Activated naive CD8-positive, alpha-beta T cell treated with anti-CD3 and anti-CD28 coated beads, Interleukin-2, amount 50 U/mL, for 24 hours (primary cell): ENCODE measurements around the gene UTS2R.
"Not testable (repeated sequence)": the region's sequence is repeated elsewhere in the genome, so short reads cannot be mapped to it uniquely, and the experiment has no call there.

Source experiments
- ATAC-seq: fragments of 150-1000 bp; cut with Tn5 transposase; one replicate; pipeline ENCODE4 v1.10.0; 2021
- DNase-seq: peaks from one replicate; pipeline ENCODE4 v3.0.0; 2021
- H3K27ac Mint-ChIP-seq: one replicate; pipeline ENCODE4 v1.8.0; 2021; ENCODE audit warnings: mild to moderate bottlenecking, mixed read lengths
- H3K27me3 Mint-ChIP-seq: one replicate; pipeline ENCODE4 v1.8.0; 2021; ENCODE audit warnings: mixed read lengths
- H3K36me3 Mint-ChIP-seq: one replicate; pipeline ENCODE4 v1.8.0; 2021; ENCODE audit warnings: low read depth, mixed read lengths
- H3K4me1 Mint-ChIP-seq: one replicate; pipeline ENCODE4 v1.8.0; 2021; ENCODE audit warnings: mixed read lengths
- H3K4me3 Mint-ChIP-seq: one replicate; pipeline ENCODE4 v1.8.0; 2021; ENCODE audit warnings: mild to moderate bottlenecking, moderate library complexity, mixed read lengths
- H3K9me3 Mint-ChIP-seq: one replicate; pipeline ENCODE4 v1.8.0; 2021; ENCODE audit warnings: mixed read lengths

UTS2R gene

DNA sequence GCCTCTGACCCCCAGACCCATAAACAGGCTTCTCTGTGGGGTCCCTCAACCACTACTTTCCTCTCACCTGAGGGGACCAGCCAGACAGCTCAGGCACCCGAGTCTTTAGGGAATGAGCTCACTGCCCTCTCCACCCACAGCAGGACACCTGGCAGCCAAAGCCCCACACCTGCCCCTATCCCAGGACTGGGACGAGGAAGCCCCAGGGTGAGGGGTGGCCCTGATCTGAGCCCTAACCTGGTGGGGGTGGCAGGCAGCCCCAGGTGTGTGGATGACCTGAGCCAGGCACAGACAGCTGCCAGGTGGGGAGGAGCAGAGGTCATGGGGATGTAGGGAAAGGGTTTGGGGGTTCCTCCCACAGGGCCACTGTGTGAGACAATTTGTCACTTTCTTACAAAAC lies 14.2 kb upstream of the UTS2R start:
- no peak for DNase-seq
- H3K9me3 Mint-ChIP-seq: peaks cover 6% of the 10 kb centered on the region
- no peaks in the 10 kb centered on the region for H3K36me3 Mint-ChIP-seq
- peaks cover 22% of the 10 kb centered on the region for H3K27me3 Mint-ChIP-seq
- H3K4me1 Mint-ChIP-seq: peaks cover 7% of the 10 kb centered on the region
- no peak overlapping the region for H3K27ac Mint-ChIP-seq
- no peak overlapping the region for H3K4me3 Mint-ChIP-seq
- no peak for ATAC-seq

DNA sequence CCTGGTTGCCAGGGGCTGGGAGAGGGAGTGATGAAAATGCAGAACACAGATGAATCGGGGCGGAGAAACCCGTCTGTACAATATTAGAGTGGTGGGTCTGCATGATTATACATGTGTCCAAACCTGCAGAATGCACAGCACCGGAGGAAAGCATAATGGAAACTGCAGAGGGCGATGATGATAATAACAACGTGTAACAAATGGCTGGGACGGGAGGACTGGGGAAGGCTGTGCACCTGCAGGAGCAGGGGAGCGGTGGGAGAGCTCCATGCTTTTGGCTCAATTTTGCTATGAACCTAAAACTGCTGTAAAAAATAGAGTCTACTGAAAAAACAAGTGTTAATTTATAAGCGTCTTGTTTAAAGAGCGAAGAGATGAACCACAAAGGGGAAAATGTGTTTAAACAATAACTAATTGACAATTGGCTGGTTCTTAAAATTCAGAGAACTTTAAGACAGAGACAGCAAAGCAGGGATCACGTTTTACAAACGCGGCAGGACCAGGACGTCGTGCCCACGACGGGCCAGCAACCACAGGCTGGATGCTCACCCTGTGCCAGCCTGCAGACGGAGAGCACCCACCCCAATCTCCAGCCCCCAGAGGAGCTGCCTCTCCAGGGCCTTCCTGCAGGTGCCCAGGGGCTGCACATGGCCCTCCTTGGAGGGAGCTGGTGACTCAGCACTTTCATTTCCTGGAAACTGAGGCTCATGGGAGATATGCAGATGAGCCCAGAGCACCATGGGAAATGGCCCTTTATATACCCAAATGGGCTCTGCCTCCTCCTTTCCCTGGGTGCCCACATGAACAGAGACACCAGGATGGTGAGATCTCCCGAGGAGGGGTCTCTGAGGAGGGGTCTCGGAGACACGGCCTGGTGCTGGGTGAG lies 12.9 kb upstream of the UTS2R start, which contains the start of gene TEX19:
TEX19 (plus strand) TSS at position 783 of the 886 bp plus-strand sequence. CDS start 2,904 bp downstream, outside the sequence.
- Mint-ChIP-seq H3K27me3 (peaks cover 22% of the 10 kb centered on the region), H3K27ac (peak within 1 kb of the TSS; percentile 47), H3K9me3 (peaks cover 6% of the 10 kb centered on the region), H3K4me3 (no peak within 1 kb of the TSS), H3K4me1 (peaks cover 7% of the 10 kb centered on the region), H3K36me3 (no peaks in the 10 kb centered on the region)
- ATAC-seq (peak; percentile 20), DNase-seq (no peak)

DNA sequence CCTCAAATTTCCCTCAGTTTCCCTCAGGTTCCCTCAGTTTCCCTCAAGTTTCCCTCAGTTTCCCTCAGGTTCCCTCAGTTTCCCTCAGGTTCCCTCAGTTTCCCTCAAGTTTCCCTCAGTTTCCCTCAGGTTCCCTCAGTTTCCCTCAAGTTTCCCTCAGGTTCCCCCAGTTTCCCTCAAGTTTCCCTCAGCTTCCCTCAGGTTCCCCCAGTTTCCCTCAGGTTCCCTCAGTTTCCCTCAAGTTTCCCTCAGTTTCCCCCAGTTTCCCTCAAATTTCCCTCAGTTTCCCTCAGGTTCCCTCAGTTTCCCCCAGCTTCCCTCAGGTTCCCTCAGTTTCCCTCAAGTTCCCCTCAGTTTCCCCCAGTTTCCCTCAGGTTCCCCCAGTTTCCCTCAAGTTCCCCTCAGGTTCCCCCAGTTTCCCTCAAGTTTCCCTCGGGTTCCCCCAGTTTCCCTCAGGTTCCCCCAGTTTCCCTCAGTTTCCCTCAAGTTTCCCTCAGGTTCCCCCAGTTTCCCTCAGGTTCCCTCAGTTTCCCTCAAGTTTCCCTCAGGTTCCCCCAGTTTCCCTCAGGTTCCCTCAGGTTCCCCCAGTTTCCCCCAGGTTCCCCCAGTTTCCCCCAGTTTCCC lies 12.0 kb upstream of the UTS2R start:
- ATAC-seq, H3K4me1 Mint-ChIP-seq, H3K9me3 Mint-ChIP-seq, H3K36me3 Mint-ChIP-seq, H3K27ac Mint-ChIP-seq, H3K4me3 Mint-ChIP-seq, DNase-seq: not testable (repeated sequence)
- peaks cover 22% of the 10 kb centered on the region for H3K27me3 Mint-ChIP-seq

DNA sequence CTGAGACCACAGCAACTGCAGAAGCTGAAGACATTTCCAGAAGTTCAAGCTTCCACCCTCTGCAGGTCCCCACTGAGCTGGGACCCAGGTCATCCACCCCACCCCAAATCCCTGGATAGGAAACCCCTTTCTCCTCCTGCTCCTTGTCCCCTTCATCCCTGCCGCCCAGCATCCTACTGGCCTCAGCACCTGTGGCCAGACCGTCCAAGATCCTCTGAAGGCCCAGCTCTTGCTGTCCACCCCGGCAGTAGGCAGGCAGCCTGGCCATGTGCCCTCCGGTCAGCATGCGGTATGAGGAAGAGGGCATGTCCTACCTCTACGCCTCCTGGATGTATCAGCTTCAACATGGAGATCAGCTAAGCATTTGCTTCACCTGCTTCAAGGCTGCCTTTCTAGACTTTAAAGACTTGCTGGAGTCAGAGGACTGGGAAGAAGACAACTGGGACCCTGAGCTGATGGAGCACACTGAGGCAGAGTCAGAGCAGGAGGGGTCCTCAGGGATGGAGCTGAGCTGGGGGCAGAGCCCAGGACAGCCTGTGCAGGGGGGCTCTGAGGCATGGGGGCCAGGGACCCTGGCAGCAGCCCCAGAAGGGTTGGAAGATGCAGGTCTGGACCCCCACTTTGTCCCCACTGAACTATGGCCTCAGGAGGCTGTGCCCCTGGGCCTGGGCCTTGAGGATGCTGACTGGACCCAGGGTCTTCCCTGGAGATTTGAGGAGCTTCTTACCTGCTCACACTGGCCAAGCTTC lies 9.5 kb upstream of the UTS2R start:
- Mint-ChIP-seq H3K4me1 (peaks cover 10% of the 10 kb centered on the region), H3K9me3 (peaks cover 6% of the 10 kb centered on the region), H3K36me3 (no peaks in the 10 kb centered on the region), H3K27ac (no peak overlapping the region), H3K27me3 (peaks cover 12% of the 10 kb centered on the region), H3K4me3 (no peak overlapping the region)
- DNase-seq (no peak), ATAC-seq (no peak)

DNA sequence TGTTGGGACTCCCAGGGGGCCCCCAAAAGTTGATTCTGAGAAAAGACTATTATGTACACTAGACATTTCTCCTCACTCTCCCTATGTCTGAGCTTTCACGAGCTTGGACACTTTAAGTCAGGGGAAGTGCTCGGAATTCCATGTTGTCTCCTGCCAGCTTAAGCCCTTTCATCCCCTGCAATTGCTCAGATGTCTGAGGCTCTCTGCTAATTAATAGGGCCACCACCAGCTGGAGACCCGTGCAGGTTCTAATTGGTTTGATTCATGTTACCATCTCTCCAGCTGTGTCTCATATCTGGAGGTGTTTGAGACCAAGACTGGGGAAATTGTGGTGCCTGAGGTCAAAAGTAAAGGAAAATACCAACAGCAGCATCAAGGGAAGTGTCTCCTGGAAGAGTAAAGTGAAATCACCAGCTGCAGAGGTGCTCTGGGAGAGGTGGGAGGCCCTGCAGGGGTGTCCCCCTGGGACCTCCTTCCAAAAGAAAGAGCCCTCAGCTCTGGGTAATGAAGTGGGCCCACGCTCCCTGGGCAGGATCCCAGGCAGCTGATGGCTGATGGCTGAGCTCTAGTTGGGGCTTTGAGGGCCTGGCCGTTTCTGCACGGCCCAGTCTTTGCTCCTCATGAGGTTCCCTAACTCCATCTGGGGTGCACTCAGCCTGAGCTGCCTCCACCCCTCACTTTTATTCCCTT lies 5.8 kb upstream of the UTS2R start:
- ATAC-seq (no peak), DNase-seq (no peak)
- peaks cover 16% of the 10 kb centered on the region for H3K27me3 Mint-ChIP-seq
- H3K4me3 Mint-ChIP-seq: no peak overlapping the region
- peaks cover 7% of the 10 kb centered on the region for H3K4me1 Mint-ChIP-seq
- no peaks in the 10 kb centered on the region for H3K36me3 Mint-ChIP-seq
- H3K9me3 Mint-ChIP-seq: no peaks in the 10 kb centered on the region
- H3K27ac Mint-ChIP-seq: no peak overlapping the region

DNA sequence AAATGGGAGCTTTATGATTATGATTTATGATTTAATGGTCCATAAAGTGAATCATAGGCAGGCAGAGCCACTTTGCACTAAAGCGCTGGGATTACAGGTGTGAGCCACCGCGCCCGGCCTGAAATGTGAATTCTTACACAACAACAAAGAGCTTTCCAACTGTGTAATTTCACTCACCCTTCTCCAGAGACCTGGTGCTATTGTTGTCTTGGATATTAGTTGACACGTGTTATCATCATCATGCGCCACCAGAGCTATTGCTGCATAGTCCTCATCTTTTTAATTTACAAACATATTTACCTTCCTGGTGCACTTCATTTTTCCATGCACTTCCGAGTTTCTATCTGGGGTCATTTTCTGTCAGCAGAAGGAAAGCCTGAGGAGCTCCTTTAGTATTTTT lies 4.8 kb upstream of the UTS2R start:
- no peak overlapping the region for H3K27ac Mint-ChIP-seq
- H3K4me1 Mint-ChIP-seq: peaks cover 12% of the 10 kb centered on the region
- H3K4me3 Mint-ChIP-seq: no peak overlapping the region
- no peaks in the 10 kb centered on the region for H3K36me3 Mint-ChIP-seq
- H3K27me3 Mint-ChIP-seq: peaks cover 22% of the 10 kb centered on the region
- H3K9me3 Mint-ChIP-seq: no peaks in the 10 kb centered on the region
- no peak for DNase-seq
- no peak for ATAC-seq

DNA sequence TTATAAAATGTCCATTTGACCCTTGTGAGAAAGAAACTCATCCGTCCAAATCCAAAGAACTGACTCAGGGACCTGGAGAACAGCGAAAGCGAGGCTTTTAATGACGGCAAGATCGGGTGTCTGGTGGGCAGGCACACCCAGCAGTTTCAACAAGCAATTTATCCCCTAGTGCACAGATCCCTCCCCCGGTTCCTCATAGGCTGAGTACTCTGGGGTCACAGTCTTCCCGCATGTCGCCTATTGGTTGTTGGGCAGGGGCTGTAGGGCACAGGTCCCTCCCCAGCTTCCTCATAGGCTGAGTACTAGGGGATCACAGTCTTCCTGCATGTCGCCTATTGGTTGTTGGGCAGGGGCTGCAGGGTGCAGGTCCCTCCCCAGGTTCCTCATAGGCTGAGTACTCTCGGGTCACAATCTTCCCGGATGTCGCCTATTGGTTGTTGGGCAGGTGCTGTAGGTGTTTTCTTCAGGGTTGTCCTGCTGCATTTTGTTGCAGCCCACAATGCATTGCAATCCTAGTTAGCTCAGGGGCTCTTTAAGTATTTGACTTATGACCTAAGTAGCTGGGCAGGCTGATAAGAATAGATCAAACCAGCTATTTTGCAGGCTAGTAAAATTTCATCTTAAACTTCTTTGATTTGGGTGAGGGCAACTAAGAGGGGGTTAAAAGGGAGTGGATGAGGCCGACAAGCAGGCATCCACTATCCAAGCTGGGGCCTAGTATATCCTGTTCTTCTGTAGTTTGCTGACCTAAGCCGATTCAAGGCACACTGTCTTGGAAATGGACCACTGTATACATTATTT lies 3.6 kb upstream of the UTS2R start:
- DNase-seq (no peak), ATAC-seq (peak; percentile 53)
- H3K27ac Mint-ChIP-seq: no peak overlapping the region
- H3K36me3 Mint-ChIP-seq: no peaks in the 10 kb centered on the region
- H3K27me3 Mint-ChIP-seq: peaks cover 27% of the 10 kb centered on the region
- no peaks in the 10 kb centered on the region for H3K9me3 Mint-ChIP-seq
- H3K4me1 Mint-ChIP-seq: peaks cover 18% of the 10 kb centered on the region
- H3K4me3 Mint-ChIP-seq: no peak overlapping the region

DNA sequence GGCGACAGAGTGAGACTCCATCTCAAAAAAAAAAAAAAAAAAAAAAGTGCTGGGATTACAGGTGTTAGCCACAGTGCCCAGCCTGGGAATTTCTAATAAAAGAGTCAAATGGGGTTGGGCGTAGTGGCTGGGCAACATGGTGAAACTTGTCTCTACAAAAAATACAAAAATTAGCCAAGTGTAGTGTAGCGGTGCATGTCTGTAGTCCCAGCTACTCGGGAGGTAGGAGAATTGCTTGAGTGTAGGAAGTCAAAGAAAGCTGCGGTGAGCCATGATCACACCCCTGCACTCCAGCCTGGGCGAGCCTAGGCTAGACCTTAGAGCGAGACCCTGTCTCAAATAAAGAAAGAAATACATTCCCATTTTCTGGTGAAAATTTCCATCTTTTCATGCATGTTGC lies 2.4 kb upstream of the UTS2R start:
- Mint-ChIP-seq H3K4me1 (peaks cover 21% of the 10 kb centered on the region), H3K4me3 (no peak overlapping the region), H3K9me3 (no peaks in the 10 kb centered on the region), H3K36me3 (no peaks in the 10 kb centered on the region), H3K27ac (no peak overlapping the region), H3K27me3 (peaks cover 35% of the 10 kb centered on the region)
- DNase-seq (no peak), ATAC-seq (no peak)

DNA sequence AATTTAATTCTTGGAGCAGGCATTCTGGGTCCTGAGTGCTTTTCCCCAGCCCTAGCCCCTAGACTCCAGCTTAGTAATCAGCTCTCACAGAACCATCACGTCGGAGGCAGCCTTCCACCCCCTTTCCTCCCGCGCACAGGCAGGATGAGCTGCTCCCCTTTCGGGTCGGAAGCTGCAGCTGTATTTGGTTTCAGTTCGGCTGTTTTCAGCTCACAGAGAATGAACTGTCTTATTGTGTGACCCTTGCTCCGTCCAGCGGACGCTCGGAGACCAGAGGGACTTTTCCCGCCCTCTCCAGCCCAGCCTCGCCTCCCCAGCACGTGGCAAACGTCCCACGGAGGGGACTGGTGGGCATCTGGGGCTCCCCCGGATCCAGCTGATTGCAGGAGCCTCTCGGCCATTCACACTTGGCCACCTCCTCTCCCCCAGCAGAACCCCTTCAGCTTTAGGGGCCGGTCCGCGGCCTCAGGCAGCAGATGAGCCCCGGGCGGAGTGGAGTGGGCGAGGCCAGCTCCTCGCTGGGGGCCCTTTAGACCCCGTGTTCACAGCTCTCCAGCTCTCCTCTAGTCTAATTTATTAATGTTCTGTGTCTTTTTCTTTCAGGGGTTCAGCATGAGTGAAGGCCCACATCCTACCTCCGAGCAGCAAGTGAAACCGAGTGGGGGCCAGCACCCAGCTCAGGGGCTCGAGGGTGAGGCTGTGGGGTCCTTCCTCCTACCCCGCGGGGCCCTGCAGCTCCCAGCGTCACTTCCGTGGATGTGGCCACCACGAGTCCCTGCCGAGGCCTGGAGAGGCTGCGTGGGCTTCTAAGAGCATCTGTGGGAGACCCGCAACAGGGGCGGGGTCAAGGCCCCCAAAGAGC lies 863 bp upstream of the UTS2R start:
- H3K27me3 Mint-ChIP-seq: peaks cover 38% of the 10 kb centered on the region
- H3K9me3 Mint-ChIP-seq: no peaks in the 10 kb centered on the region
- no peaks in the 10 kb centered on the region for H3K36me3 Mint-ChIP-seq
- DNase-seq: no peak
- no peak for ATAC-seq
- peak overlapping the region; percentile 42 for H3K4me3 Mint-ChIP-seq
- no peak overlapping the region for H3K27ac Mint-ChIP-seq
- peaks cover 19% of the 10 kb centered on the region for H3K4me1 Mint-ChIP-seq

DNA sequence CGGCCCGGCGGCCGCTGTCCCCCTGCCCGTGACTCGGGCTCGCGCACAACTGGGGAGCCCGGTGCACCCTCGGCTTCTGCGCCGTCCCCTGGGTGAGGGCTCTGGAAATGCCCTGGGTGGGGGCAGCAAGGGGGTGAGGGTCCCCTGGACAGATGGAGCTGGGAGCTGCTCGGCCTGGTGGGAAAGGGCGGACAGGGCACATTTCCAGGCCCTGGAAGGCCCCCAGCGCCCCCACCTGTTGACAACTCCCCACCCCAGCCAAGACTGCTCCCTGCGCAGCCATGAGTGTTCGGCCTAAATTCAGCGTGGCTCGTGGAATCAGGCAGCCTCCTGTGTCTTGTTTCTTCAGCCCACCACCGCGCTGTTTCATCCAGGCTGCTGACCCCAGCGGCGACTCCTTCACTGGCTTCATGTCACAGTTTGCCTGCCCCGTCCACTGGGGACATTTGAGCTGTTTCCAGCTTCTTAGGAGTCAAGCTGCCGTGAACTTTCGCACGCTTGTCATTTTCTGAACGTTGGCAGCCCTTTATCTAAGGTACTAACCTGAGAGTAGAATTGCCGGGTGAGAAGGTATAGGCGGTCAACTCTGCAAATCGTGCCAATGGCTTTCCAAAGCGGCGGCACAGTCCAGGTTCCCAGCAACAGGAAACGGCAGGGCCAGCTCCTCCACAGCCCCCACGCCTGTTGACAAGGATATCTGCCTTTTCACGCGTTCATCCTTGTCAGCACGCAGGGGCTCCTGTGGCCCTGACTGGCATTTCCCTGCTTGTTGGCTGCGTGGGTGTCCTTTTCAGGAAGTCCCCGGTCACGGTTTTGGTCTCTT lies 895 bp downstream of the UTS2R start:
- DNase-seq (no peak), ATAC-seq (no peak)
- Mint-ChIP-seq H3K27me3 (peaks cover 48% of the 10 kb centered on the region), H3K36me3 (no peaks in the 10 kb centered on the region), H3K4me3 (no peak overlapping the region), H3K27ac (no peak overlapping the region), H3K9me3 (no peaks in the 10 kb centered on the region), H3K4me1 (peaks cover 18% of the 10 kb centered on the region)

DNA sequence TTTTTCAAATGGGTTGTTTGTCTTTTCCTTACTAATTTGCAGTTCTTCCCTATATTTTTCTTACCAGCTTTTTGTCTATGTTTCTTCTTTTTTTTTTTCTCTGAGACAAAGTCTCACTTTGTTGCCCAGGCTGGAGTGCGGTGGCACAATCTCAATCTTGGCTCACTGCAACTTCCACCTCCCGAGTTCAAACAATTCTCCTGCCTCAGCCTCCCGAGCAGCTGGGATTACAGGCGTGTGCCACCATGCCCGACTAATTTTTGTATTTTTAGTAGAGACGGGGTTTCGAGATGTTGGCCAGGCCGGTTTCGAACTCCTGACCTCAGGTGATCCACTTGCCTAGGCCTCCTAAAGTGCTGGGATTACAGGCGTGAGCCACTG lies 1.5 kb downstream of the UTS2R start:
- Mint-ChIP-seq H3K4me1 (peaks cover 18% of the 10 kb centered on the region), H3K27me3 (peaks cover 52% of the 10 kb centered on the region)
- not testable (repeated sequence) for H3K4me3 Mint-ChIP-seq, H3K36me3 Mint-ChIP-seq, H3K27ac Mint-ChIP-seq, DNase-seq, ATAC-seq, H3K9me3 Mint-ChIP-seq

DNA sequence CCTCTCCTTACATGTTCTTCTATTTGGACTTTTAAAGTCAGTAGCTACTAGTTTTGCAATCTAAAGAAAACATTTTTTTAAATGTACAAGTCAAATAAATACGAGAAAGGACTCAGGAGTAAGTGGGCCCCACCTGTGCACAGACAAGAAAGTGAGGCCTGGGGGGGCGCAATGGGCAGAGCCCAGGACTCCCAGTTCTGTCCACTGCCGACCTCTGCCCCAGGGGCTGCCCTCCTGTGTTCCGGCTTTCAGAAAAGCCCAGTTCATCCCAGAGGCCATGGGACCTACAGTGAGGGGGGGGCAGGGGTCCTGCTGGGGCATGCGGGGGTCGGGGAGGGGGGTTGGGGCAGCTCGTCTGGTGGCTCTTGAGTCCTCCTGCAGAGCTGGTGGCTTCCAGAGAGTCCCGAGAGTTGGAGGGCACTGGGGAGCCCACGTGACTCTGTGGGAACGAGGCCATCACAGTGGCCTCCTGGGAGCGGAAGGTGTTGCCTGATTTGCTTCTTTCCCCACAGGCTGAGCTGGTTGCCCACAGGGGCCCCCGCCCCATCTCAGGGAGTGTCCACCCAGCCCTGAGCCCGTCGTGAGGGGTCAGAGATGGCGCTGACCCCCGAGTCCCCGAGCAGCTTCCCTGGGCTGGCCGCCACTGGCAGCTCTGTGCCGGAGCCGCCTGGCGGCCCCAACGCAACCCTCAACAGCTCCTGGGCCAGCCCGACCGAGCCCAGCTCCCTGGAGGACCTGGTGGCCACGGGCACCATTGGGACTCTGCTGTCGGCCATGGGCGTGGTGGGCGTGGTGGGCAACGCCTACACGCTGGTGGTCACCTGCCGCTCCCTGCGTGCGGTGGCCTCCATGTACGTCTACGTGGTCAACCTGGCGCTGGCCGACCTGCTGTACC lies 2.4 kb downstream of the UTS2R start:
- Mint-ChIP-seq H3K36me3 (no peaks in the 10 kb centered on the region), H3K27ac (no peak overlapping the region), H3K9me3 (no peaks in the 10 kb centered on the region), H3K4me3 (no peak overlapping the region), H3K4me1 (peaks cover 18% of the 10 kb centered on the region), H3K27me3 (peaks cover 55% of the 10 kb centered on the region)
- ATAC-seq (no peak), DNase-seq (no peak)
